ENCODE data around the gene ALOX15B.
"Not testable (repeated sequence)": the region's sequence is repeated elsewhere in the genome, so short reads cannot be mapped to it uniquely, and the experiment has no call there.

ALOX15B gene

DNA sequence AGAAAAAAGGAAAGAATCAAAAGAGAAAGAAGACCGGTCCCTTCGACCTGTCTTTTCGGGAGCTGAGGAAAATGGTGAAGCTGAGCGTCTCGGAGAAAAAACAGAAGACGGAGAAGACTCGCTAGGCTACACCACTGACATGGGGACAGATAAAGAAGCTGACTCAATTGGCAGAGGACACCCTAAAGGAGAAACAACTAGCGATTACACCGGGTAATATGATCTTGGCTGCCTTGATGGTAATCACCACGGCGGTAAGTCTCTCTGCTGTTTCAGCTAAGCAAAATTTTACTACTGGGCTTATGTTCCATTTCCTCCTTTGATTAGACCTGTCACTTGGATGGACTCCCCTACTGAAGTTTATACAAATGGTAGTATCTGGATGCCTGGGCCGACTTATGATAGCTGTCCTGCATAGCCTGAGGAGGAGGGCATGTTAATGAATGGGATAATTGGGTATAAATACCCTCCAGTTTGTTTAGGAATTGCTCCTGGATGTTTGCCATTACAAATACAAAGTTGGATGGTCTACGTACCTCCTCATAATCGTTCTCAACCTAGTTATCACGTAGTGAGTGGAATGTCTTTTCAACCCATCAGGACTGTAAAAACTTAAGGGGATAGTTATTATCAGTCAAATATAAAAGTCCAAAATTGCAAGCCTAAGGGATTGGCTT lies 24.1 kb downstream of the ALOX15B start:
- DNase-seq (ENCODE audit: low spot score), result no peak

DNA sequence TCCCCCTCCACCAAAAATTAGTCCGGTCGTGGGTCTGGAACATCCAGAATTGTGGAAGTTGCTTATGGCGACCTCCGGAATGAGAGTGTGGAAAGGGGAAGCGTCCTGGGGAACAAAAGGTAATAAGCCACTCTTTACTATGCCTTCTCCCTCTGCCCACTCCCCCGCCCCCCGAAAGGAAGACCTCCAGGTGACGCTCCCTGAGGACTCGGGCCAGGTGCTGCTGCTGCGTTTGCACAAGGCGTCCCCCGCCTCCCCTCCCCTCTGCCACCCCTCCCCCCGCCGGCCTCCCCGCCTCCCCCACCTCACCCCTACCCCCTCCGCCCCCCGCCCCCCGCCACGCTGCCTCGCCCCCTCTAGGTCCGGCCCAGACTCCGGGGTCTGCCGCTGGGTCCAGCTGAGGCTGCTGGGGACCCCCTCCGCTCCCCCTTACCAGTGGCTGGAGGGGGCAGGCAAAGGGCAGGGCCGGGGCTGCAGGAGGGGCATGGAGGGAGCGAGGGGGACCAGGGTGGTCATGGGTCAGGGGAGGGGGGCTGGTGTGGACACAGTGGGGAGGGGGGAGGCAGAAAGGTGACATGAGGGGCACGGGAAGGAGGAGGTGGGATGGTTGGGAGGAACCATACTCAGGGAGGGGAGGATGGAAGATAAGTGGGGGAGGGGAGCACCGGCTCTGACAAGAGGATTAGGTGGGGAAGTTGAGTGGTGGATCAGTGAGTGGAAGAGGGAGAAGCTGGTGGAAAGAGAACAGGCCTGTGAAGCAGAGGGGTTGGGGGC lies 25.1 kb downstream of the ALOX15B start:
- DNase-seq (ENCODE audit: low spot score), result no peak

DNA sequence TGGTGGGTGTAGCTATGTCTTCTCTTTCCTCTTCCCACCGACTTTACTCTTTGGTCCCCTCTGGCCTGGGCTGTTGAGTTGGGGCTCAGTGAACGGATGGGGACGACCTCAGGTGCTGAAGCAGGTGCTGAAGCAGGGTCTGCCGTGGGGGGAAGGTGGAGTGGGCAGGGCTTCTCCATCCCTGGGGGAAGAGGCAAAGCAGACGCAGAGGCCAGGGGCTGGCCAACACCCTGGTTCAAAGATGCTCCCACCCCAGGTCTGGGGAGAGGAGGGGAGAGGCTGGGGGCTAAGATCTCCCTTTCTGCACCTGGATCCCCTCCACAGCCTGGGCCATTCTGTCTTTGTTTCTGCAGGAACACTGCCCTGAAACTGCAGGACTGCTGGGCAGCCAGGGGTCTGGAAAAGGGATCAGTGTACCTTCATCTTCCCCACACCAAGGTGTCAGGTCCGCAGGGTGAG lies 25.7 kb downstream of the ALOX15B start:
- DNase-seq (ENCODE audit: low spot score), result no peak

DNA sequence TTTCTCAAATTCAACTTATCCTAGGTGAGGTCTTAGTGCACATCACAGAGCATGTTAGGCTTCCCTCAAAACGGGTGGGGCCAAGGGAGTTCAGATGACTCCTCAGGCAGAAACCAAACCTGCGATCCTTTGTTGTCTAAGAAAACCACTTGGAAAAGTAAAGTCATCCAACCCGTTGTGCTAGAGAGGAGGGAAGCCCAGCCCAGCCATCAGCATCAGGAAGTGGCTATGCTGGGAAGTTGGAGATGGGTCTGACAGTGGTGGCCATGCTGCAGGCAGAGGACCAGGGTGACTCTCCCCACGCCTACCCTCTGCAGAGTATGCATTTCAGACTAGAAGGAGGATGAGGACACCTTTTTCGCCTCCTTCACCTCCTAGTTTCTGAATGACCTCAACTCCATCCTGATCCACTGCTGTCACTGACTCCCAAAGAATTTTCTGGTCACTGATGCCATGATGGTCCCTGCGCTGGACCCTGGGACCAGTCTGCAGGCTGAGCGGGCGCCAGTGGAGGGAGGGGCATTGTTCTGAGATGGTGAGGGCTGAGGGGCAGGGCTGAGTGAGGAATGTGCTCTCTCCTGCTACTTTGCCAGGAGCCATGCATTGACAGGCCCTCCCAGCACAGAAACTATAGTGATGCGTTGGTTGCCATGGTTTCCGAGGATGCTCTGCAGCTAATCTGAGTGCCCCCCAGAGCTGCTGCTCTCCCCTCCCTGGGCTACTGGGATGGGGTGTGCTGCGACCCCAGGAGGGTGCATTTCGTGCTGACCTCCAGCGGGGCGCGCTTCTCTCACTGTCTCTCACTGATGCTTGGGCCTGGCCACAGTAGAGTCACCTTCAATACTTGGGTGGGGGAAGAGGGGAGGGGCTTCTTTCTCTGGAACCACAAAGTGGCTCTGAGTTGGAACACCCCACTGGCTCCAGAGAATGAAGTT lies 28.2 kb downstream of the ALOX15B start:
- no peak for DNase-seq (ENCODE audit: low spot score)

DNA sequence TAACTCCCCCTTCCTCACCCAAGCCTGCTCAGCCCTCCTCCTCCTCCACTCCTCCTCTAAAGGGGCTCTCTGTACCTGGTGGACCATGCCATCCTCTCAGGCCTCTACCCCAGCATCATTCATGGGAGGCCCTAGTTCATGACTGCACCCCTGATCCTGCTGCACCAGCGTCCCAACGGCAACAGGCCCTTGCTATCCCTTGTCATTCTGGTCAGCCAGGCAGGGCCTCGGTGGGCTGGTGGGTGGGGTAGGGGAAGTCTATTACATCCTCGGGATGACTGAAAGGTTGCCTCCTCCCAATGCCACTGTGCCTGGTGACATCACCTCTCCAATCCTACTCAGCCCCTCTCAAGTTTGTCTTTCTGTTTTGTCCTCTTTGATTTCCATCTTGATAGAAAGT lies 28.9 kb downstream of the ALOX15B start:
- DNase-seq (ENCODE audit: low spot score), result no peak

DNA sequence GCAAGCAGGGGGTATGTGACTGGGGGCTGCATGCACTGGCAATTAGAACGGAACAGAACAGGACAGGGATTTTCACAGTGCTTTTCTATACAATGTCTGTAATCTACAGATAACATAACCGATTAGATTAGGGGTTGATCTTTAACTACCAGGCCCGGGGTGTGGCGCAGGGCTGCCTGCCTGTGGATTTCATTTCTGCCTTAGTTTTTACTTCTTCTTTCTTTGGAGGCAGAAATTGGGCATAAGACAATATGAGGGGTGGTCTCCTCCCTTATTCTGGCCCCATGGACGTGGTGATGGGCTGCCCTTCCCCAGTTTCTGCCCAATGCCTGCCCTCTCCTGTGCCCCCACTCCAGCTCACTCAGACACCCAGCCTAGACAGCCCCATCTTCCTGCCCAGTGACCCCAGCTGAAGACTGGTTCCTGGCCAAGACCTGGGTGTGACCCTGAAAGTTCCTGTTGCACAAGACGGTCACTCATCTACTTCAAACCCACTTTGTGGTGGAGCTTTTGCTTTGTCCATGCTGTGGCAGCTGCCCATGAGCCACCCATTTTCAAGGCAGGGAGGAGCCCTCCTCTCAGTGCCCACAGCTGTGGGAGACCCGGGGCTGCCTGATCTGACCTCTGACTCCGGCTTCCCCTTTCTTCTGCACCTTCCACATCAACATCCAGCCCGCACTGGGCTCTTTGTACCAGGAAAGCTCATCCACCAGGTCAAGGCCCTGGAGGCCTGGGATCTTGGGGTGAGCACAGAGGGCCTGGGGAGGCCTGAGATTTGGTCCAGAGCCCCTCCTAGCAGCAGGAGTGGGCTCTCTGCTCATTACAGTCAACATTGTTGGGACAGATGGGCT lies 30.1 kb downstream of the ALOX15B start:
- no peak for DNase-seq (ENCODE audit: low spot score)

DNA sequence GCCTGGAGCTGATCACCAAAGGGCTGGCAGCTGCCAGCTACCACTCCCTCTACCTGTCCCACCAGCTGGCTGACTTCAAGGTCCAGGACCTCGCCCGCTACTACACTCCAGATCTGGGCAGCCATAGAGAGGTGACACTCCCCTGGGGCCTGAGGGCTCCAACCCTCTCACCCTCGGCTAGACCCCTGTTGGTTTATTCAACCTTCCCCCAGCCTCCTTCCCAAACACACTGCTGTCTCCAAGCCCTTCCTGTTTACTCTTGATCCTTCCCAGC lies 30.7 kb downstream of the ALOX15B start:
- no peak for DNase-seq (ENCODE audit: low spot score)

DNA sequence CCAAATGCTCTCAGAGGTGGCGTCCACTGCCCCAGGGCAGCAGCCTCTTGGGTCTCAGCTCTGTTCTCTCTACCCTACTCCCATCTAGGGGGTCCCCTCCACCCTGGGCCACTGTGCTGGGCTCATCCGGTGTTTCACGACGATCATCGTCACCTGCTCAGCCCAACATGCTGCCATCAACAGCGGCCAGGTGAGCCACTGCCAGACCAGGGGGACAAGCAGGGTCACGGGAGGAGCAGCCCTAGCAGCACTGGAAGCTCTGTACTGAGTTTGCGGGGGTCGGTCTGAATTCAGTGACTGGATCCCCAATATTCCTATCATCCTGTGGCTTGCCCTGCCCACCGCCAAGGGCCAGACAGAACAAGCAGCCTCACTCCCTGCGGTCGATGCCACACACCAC lies 32.6 kb downstream of the ALOX15B start:
- DNase-seq (ENCODE audit: low spot score), result no peak

DNA sequence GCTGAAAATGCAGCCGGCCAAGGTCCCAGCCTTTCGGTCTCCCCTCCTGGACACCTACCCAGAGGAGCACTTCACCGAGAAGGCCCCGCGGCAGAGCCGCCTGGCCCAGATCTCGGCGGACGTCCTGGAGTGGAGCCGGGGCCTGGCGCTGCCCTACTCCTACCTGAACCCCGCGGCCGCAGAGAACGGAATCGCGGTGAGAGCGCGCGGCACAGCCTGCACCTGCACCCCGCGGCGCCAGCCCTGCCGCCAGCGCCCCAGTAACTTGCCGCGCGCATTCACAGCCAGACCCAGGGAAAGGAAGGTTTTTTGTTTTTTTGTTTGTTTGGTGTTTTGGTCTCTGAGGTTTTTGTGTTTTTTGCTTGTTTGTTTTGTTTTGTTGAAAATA lies 33.5 kb downstream of the ALOX15B start:
- DNase-seq (ENCODE audit: low spot score), result no peak

DNA sequence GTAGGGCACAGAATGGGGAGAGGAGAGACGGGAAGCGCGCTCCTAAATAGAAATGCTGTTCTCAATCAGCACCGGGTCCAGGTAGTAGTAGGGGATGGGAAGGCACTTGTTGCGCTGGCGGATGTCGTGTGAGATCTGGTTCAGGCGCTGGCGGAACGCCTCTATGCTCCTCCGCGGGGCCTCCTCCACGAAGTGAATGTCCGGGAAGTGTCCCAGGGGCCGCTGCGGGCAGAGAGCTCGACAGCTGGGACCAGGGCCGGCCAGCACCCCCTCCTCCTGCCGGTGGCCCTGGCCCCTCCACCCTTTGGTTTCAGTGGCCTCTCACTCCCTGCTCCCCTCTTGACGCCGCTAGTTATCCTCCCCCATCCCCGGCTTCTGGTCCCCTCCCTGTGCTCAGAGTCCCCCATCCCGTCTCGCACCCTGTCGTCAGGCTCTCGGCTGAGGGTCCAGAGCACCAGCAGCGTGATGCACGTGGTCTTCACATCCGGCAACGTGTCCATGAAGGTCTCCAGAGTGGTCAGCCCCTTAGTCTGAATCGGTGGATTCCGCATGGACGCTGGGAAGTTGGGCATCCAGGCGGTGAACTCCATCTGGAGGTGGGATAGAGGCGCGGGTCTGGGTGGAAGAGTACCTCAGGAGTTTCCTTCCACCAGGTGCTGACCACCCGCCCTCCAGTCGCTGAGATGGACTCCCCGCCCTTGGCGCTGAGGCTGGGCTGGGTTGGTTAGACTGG lies 34.0 kb downstream of the ALOX15B start:
- DNase-seq (ENCODE audit: low spot score), result no peak

DNA sequence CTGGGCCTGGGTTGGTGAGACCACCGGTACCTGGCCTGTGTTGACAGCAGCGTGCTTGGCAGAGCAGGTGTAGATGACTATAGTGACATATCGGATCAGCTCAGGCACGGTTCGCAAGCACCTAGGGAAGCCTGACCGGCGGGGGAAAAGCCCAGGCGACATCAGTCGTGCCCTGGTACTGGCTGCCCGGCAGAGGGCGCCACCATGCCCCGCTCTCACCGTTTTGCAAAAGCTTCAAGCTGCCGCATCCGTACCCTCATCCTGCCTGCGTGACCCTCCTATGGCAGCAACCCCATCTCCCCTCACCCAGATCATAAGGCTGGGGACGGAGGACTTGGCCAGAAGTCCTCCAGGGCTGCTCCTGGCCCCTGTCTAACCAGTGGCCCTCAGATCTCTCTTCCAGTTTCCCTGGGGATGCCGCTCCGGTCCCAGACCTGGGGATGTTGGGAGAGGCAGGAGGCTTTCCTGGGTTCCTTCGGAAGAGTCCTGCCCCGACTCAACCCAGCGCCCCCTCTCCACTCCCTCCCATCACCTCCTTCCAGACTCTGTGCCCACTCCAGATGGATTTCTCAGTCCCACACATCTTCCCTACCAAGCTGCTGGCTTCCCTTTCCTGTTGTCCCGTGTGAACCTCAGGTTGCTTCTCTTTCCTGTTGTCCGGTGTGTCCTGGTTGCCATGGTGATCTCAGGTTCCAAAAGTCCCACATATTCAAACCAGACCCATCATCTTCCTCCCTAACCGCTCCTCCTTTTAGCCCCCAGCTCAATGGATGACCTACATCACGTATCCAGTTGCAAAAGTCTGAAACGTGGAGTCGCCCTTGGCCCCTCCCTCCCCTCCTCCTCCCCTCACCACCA lies 35.0 kb downstream of the ALOX15B start:
- peak; percentile 71 for DNase-seq (ENCODE audit: low spot score)

DNA sequence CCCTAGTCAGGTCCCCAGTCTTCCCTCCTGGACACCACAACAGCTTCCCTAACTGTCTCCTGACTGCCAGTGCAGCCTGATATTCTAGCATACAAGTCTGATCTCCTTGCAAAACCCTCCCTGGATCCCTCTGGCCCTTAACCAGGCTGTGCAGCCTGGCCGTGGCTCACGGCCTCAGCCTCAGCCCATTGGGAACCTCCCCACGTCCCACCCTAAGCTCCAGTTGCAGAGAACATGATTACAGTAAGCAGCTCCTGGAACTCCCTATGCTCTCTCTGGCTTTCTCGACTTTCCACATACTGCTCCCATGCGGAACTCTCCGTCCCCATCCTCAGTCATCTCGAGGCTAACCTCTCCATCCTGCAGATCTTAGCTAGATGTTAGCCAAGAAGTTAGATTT lies 35.7 kb downstream of the ALOX15B start:
- DNase-seq (ENCODE audit: low spot score), result no peak

DNA sequence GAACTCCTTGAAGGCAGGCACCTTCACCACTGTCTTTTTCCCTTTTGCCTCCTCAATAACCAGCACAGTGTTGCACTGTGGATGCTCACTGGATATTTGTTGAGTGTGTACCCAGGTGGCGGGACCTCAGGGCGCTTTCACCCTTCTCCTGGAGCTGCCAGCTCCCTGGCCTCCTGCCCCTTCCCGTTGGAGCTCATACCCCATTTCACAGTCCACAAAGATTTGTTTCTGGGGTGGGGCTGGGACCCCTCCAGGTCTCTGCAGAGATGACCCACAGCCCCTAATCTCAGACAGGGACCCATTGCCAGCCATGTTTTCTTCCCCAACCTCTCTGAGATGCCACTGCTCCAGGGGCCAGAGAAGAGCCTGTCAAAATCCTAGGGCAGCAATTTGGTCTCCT lies 36.2 kb downstream of the ALOX15B start:
- DNase-seq (ENCODE audit: low spot score), result no peak

DNA sequence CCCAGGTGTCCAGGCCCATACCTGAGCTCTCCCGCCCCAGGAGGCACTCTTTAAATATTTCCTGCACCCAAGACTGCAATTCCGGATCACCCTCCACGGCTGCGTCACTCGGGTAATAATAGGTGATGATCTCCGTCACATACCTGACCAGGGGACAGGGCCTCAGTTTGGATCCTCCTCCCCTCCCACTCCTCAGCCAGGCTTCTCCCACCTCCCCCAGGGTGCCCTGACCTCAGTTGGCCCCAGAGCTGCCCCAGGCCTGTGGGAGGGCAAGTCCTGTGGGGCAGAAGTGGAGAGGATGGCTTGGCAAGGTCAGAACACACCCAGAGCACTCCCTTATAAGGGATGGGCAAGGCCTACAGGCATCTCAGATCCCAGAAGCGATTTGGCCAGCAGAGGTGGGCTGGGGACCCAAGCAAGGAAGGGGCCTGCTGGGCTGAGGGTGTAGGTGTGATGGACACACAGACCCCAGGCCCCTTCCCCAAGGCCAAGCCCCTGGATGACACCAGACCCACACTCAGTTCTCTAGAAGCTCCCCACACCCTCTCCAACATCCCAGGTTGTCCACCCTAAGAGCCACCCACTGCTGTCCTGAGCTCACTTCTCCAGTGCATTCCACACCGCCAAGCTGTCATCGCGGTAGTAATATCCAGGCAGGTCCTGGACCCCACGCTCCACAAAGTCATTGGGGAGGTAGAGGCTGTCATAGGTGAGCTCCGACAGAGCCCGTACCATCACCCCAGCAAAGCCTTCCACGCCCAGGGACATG lies 36.9 kb downstream of the ALOX15B start:
- no peak for DNase-seq (ENCODE audit: low spot score)

DNA sequence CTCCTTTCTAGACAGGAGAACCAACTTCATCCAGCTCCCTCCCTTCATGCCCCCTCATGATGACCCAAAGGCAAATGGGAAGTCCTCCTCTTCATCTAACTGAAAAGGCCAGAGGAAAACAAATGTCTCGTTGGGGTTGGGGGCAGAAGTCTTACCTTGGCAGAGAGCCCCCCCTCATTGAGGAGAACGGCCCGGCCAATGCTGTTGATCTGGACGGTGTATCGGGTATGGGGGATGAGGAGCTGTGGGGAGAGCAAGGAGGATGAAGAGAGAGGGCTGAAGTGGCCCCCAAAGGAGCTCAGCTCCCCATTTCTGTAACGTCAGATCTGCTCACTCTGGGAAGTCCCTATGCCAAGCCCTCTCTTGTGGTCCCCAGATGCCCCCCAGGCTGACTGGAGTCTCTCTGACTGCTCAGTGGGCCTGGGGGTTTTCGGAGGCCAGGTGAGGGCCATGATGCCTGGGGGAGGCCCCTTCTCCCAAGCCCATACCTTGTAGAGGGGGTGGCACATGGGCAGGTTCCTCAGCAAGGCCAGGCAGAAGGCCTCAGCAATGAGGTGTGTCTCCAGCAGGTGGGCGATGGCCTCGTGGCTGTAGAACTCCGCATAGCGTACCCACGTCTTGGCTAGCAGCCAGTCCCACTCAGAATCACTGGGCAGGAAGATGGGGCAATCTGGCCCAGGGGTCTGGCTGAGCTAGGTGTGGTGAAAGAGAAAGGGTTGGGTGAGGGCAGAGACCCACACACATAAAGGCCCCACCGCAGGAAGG lies 37.8 kb downstream of the ALOX15B start:
- no peak for DNase-seq (ENCODE audit: low spot score)

DNA sequence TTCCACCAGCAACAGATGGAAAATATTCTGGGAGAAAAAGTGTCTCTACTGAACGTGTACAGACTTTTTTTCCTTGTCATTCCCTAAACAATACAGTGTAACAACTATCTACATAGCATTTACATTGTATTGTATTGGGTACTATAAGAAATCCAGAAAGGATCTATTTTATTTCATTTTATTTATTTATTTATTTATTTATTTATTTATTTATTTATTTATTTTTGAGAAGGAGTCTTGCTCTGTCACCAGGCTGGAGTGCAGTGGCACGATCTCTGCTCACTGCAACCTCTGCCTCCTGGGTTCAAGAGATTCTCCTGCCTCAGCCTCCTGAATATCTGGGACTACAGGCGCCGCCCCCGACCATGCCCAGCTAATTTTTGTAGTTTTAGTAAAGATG lies 39.1 kb downstream of the ALOX15B start:
- DNase-seq (ENCODE audit: low spot score), result not testable (repeated sequence)

DNA sequence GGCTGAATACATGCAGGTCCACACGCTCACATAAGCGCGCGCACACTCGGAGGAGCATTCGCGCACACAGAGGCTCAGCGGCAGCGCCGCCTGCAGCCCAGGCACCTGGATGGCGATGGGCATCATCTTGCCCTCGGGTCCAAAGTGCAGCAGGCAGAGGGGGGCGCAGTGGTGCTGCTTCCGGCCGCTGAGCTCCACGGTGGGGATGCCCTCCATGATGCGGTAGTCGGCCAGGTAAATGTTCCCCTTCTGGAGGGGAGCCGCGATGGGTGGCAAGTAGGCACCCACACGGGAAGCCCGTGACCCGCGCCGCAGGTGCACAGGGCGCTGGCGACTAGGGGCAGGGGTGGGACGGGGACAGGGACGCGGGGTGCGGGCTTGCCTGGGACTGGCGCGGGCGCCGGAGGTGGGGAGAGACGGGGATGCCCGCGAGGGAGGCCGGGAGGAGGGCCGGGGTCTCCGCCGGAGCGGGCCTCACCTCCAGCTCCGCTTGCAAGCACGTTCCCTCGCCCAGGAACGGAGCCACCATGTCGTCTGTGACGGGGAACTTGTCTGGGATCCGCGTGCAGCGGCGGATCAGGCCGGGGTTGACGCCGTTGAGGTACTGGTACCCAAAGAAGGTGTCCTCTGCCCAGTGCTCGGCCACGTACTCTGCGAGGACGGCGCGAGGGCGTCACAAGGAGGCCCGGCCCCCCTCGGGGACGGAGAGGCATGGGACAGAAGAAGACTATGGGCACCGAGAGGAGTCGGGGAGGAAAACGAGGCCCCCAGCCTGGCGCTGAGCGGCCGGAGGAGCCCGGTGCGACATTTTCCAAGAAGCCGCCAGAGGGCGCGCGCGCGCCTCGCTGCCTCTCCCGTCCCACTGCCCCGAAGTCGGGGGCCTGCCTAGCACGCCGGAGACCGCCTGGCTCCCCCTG lies 40.7 kb downstream of the ALOX15B start:
- DNase-seq (ENCODE audit: low spot score), result peak; percentile 72
